ENCODE measurements around the gene ULK4.

The ULK4 gene

DNA sequence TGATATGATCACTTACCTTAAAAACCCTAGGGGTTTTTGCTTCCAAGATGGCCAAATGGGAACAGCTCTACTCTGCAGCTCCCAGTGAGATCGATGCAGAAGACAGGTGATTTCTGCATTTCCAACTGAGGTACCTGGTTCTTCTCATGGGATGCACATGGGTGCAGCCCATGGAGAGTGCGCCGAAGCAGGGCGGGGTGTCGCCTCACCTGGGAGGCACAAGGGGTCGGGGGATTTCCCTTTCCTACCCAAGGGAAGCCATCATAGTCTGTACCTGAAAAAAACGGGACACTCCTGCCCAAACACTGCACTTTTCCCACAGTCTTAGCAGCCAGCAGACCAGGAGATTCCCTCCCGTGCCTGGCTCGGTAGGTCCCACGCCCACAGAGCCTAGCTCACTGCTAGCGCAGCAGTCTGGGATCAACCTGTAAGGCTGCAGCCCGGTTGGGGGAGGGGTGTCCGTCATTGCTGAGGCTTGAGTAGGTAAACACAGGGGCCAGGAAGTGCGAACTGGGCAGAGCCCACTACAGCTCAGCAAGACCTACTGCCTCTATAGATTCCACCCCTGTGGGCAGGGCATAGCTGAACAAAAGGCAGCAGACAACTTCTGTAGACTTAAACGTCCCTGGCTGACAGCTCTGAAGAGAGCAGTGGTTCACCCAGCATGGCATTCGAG is 684.0 kb downstream of the ULK4 start:
- CTCF ChIA-PET = no interaction called here
- TF ChIP-seq L3MBTL2 (conservative IDR thresholded peaks at IDR 0.05) (no peak), HDGF (IDR thresholded peaks at IDR 0.05; ENCODE audit: borderline replicate concordance) (no peak), LEF1 (IDR thresholded peaks at IDR 0.05; ENCODE audit: borderline replicate concordance) (no peak), BHLHE40 (IDR thresholded peaks at IDR 0.05; ENCODE audit: borderline replicate concordance) (no peak), NFRKB (IDR thresholded peaks at IDR 0.05) (no peak), FOXM1 (IDR thresholded peaks at IDR 0.05; ENCODE audit: borderline replicate concordance) (no peak), ELF4 (IDR thresholded peaks at IDR 0.05) (no peak), ARNT (IDR thresholded peaks at IDR 0.05) (no peak), SP1 (IDR thresholded peaks at IDR 0.05) (no peak), ZNF384 (IDR thresholded peaks at IDR 0.05) (no peak), TARDBP (IDR thresholded peaks at IDR 0.05) (no peak), FOXK2 (IDR thresholded peaks at IDR 0.05) (no peak), SUZ12 (IDR thresholded peaks at IDR 0.05) (no peak)
- TF ChIP-seq, protein P1, sequence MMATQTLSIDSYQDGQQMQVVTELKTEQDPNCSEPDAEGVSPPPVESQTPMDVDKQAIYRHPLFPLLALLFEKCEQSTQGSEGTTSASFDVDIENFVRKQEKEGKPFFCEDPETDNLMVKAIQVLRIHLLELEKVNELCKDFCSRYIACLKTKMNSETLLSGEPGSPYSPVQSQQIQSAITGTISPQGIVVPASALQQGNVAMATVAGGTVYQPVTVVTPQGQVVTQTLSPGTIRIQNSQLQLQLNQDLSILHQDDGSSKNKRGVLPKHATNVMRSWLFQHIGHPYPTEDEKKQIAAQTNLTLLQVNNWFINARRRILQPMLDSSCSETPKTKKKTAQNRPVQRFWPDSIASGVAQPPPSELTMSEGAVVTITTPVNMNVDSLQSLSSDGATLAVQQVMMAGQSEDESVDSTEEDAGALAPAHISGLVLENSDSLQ (IDR thresholded peaks at IDR 0.05) = no peak
- DNase-seq (ENCODE audit: extremely low spot score) = no peak
- POLR2A ChIA-PET = no interaction called here

DNA sequence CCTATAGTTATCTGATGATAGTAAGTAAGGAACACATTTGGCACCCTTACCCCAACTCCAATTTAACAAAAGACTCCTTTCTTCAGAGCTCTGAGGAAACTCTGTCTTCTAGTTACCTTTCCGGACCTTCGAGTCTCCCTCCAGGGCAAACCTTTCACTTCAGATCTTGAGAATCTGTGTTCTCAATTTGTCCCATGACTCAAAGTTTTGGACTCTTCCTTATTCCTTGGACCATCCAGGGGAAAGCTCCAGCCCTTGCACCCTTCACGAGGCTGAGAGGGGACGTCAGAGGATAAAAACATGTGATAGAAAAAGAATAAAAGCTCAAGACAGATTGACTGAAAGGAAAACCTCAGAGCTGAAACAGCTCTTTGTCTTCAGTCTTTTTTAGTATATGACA is 685.7 kb downstream of the ULK4 start:
- CTCF ChIA-PET = no interaction called here
- no peak for TF ChIP-seq HDGF (IDR thresholded peaks at IDR 0.05; ENCODE audit: borderline replicate concordance)
- TF ChIP-seq, protein P1 (IDR thresholded peaks at IDR 0.05) = no peak
- TF ChIP-seq FOXM1 (IDR thresholded peaks at IDR 0.05; ENCODE audit: borderline replicate concordance) = no peak
- no peak for DNase-seq (ENCODE audit: extremely low spot score)
- POLR2A ChIA-PET = no interaction called here

DNA sequence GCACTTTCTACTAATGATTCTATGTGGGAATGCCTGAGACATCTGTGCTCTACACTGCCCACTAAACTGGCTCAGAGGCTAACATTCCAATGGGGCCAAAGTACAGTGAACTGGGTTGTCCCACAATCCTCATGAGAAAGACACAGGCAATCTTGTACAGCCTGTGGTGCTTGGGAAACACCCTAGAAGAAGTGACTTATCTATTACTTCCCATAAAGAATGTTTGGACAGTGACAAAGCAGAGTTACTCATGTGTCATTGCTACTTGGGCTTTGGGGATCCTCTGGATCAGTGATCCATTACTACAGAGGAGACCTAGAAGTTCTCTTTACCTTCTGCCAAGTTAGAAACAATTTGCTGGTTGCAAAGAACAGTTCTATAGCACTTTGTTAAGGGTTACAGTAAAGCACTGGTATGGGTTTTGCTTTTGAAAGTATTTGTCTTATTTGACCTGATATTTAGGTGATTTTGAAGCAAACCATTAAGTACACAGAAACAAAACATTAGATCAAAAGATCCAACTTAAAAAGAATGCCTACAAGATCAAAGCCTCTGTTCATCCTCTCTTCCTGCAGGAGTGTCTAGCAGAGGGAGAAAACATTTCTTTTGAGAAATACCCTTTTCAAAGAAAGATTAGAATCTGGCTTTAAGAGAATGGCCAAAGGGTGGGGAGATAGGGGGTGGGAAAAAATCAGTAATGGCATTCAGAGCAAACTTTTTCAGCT is 686.8 kb downstream of the ULK4 start:
- CTCF ChIA-PET = no interaction called here
- DNase-seq (ENCODE audit: extremely low spot score) = no peak
- no peak for TF ChIP-seq FOXM1 (IDR thresholded peaks at IDR 0.05; ENCODE audit: borderline replicate concordance)
- TF ChIP-seq CTBP1 (IDR thresholded peaks at IDR 0.05; ENCODE audit: borderline replicate concordance) = no peak
- no peak for TF ChIP-seq BHLHE40 (IDR thresholded peaks at IDR 0.05; ENCODE audit: borderline replicate concordance)
- TF ChIP-seq ELF4 (IDR thresholded peaks at IDR 0.05) = no peak
- no peak for TF ChIP-seq NFRKB (IDR thresholded peaks at IDR 0.05)
- TF ChIP-seq ARNT (IDR thresholded peaks at IDR 0.05) = no peak
- no peak for TF ChIP-seq LEF1 (IDR thresholded peaks at IDR 0.05; ENCODE audit: borderline replicate concordance)
- TF ChIP-seq L3MBTL2 (conservative IDR thresholded peaks at IDR 0.05) = no peak
- TF ChIP-seq, protein P1 (IDR thresholded peaks at IDR 0.05) = no peak
- no peak for TF ChIP-seq ZNF384 (IDR thresholded peaks at IDR 0.05)
- no peak for TF ChIP-seq FOXA1 (IDR thresholded peaks at IDR 0.05)
- no peak for TF ChIP-seq SP1 (IDR thresholded peaks at IDR 0.05)
- TF ChIP-seq HDGF (IDR thresholded peaks at IDR 0.05; ENCODE audit: borderline replicate concordance) = no peak
- TF ChIP-seq TARDBP (IDR thresholded peaks at IDR 0.05) = no peak
- no peak for TF ChIP-seq FOXK2 (IDR thresholded peaks at IDR 0.05)
- no peak for TF ChIP-seq SUZ12 (IDR thresholded peaks at IDR 0.05)
- POLR2A ChIA-PET = no interaction called here

DNA sequence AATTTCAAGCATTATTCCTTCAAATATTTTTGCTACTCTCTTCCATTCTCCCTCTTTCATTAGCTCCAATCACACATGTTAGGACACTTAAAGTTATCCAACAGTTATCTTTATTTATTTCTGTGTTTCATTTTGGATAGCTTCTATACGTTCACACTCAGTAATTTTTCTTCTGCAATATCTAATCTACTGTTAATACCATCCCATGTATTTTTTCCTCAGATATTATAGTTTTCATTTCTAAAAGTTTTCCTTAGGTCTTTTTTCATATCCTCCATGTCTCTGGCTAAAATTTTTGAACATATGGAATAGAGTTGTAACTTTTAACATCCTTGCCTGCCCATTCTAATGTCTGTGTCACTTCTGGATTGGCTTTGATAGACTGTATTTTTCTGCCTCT is 689.2 kb downstream of the ULK4 start:
- POLR2A ChIA-PET = no interaction called here
- no peak for DNase-seq (ENCODE audit: extremely low spot score)
- CTCF ChIA-PET = no interaction called here
- no peak for TF ChIP-seq SP1 (IDR thresholded peaks at IDR 0.05)
- TF ChIP-seq SUZ12 (IDR thresholded peaks at IDR 0.05) = no peak
- no peak for TF ChIP-seq FOXA1 (IDR thresholded peaks at IDR 0.05)
- no peak for TF ChIP-seq ARNT (IDR thresholded peaks at IDR 0.05)
- TF ChIP-seq HDGF (IDR thresholded peaks at IDR 0.05; ENCODE audit: borderline replicate concordance) = no peak
- no peak for TF ChIP-seq FOXK2 (IDR thresholded peaks at IDR 0.05)
- no peak for TF ChIP-seq L3MBTL2 (conservative IDR thresholded peaks at IDR 0.05)

DNA sequence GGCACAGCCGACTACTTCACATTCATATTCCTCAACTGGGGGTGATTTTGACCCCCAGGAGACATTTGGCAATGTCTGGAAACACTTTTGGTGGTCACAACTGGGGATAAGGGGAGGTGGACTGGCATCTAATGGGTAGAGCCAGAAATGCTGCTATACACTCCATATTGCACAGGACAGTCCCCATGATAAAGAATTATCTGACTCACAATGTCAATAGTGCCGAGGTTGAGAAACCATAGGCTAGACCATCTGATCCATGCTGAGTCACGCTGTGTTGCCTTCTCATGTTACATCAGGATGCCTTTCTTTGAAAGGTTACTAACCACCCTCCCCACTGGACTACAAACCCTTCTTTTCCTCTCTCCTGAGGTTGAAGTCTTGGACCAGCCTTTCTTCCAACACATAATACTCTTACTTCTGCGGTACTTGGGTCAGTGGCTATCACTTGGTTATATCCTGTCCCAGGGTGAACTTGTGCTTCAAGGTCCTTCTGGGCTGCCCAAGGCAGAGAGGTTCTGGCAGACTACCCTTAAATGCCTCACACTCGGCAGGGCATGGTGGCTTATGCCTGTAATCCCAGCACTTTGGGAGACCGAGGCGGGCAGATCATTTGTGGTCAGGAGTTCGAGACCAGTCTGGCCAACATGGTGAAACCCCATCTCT is 693.8 kb downstream of the ULK4 start:
- DNase-seq (ENCODE audit: extremely low spot score) = no peak
- TF ChIP-seq SUZ12 (IDR thresholded peaks at IDR 0.05) (no peak), LEF1 (IDR thresholded peaks at IDR 0.05; ENCODE audit: borderline replicate concordance) (no peak), ARNT (IDR thresholded peaks at IDR 0.05) (no peak), FOXK2 (IDR thresholded peaks at IDR 0.05) (no peak), HDGF (IDR thresholded peaks at IDR 0.05; ENCODE audit: borderline replicate concordance) (no peak)
- TF ChIP-seq, protein P1 (IDR thresholded peaks at IDR 0.05) = no peak
- ChIA-PET POLR2A (no interaction called here), CTCF (no interaction called here)
